Thoracic aorta (tissue), 2 donors: ENCODE measurements around the gene CATSPERZ. TPM values are rescaled to one million over a fixed set of nuclear protein-coding genes. Genes with fewer than 3 reads are reported as not detected.

Experiments used
- ATAC-seq: fragments of 150-250 bp; one replicate; pipeline ENCODE4 v1.8.0; 2017; ENCODE audit warnings: low read depth; ENCODE audit not compliant: insufficient number of reproducible peaks, low FRiP score
- DNase-seq: peaks from one replicate; pipeline ENCODE4 v3.0.0-alpha.2; 2020; ENCODE audit warnings: low spot score
- H3K27ac ChIP-seq, 2 donors: fragments of 200-600 bp; sonication (generic); 1 replicate in 1 of 2; 2 replicates in 1 of 2; pipeline ENCODE4 v1.5.1; 2016; ENCODE audit warnings: mild to moderate bottlenecking in 2 of 2, moderate library complexity in 2 of 2
- H3K27me3 ChIP-seq: fragments of 200-600 bp; sonication (generic); replicated peaks from 2 replicates; pipeline ENCODE4 v1.6.0; 2016; ENCODE audit warnings: mild to moderate bottlenecking; ENCODE audit not compliant: insufficient read depth
- H3K36me3 ChIP-seq: fragments of 200-600 bp; sonication (generic); one replicate; pipeline ENCODE4 v1.5.1; 2016
- H3K4me1 ChIP-seq, 2 donors: fragments of 200-600 bp; sonication (generic); 1 replicate in 1 of 2; 2 replicates in 1 of 2; pipeline versions ENCODE4 v1.5.1 to v1.6.0; 2016; ENCODE audit warnings: low read depth in 2 of 2, mild to moderate bottlenecking in 1 of 2; ENCODE audit not compliant: control insufficient read depth in 1 of 2
- H3K4me3 ChIP-seq: fragments of 200-600 bp; sonication (generic); 2 replicates; pipeline ENCODE4 v1.5.1; 2016; ENCODE audit warnings: mild to moderate bottlenecking
- H3K9me3 ChIP-seq: fragments of 200-600 bp; sonication (generic); 2 replicates; pipeline ENCODE4 v1.5.1; 2016
- CTCF ChIP-seq: fragments of 200-600 bp; sonication (generic); IDR thresholded peaks from one replicate; pipeline ENCODE4 v1.5.1; 2019; ENCODE audit warnings: antibody characterized with exemption
- total RNA-seq, 2 donors: library from RNA; depleted of rRNA; stranded (reverse); fragments of >200 nt; gene quantifications; one replicate each; pipeline versions ENCODE4 v1.1.0 to v1.2.3, GENCODE V29; 2016

CATSPERZ gene
- total RNA-seq, 2 donors from 2014 or later: not detected

- H3K27ac ChIP-seq: no peak overlapping the region
- ATAC-seq (no peak), DNase-seq (no peak)
- peak; percentile 21 for TF ChIP-seq CTCF
- H3K27me3 ChIP-seq: no peaks in the 10 kb centered on the region
- H3K4me3 ChIP-seq: no peak overlapping the region
- no peaks in the 10 kb centered on the region for H3K9me3 ChIP-seq
- H3K4me1 ChIP-seq: peaks cover 0 to 20% of the 10 kb centered on the region in 2 donors
- no peaks in the 10 kb centered on the region for H3K36me3 ChIP-seq
Observed at GRCh38 chr11:64331569-64332371, 31.6 kb downstream of the CATSPERZ start.

GRCh38 chr11:64333556-64333955 lies 33.4 kb downstream of the CATSPERZ start:
- Histone ChIP-seq H3K27me3 (no peaks in the 10 kb centered on the region), H3K4me3 (no peak overlapping the region), H3K4me1 (peaks cover 0 to 20% of the 10 kb centered on the region in 2 donors), H3K27ac (no peak overlapping the region), H3K9me3 (no peaks in the 10 kb centered on the region), H3K36me3 (no peaks in the 10 kb centered on the region)
- DNase-seq (no peak), ATAC-seq (no peak)
- TF ChIP-seq CTCF: no peak

DNA sequence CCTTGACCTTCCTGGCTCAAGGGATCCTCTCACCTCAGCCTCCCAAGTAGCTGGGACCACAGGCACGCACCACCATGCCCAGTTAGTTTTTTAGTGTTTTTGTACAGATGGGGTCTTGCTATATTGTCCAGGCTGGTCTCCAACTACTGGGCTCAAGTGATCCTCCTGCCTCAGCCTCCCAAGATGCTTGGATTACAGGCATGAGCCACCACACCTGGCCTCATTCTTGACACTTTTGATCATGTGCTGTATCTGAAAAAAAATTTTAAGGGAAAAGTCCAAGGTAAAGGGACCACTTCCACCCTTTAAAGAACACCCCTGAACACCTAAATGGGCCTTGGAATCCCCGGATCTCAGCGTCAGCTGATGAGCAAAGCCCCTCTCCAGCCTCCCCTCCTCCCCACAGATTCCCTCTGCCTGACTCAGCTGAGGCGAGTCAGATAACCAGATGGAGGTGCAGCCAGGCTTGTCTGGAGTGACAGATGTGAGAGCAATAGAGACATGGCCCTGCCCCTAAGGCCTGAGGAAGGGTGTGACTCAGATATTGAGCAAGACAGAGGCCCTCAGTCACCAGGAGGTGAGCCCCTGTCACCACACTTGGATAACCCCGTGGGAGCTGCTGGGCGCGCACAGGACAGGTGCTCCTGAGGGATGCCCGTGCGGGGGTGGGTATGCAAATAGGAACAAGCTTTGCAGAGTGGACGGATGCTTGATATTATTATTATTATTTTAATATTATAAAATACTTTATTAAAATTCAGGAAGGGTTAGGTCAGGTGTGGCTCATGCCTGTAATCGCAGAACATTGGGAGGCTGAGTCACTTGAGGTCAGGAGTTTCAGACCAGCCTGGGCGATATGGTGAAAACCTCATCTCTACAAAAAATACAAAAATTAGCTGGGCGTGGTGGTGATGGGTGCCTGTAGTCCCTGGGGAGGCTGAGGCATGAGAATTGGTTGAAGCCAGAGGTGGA lies 34.9 kb downstream of the CATSPERZ start:
- Histone ChIP-seq H3K27ac (no peak overlapping the region), H3K4me3 (no peak overlapping the region), H3K9me3 (no peaks in the 10 kb centered on the region), H3K4me1 (peaks cover 0 to 6% of the 10 kb centered on the region in 2 donors), H3K36me3 (no peaks in the 10 kb centered on the region), H3K27me3 (no peaks in the 10 kb centered on the region)
- no peak for DNase-seq
- ATAC-seq: no peak
- no peak for TF ChIP-seq CTCF

DNA sequence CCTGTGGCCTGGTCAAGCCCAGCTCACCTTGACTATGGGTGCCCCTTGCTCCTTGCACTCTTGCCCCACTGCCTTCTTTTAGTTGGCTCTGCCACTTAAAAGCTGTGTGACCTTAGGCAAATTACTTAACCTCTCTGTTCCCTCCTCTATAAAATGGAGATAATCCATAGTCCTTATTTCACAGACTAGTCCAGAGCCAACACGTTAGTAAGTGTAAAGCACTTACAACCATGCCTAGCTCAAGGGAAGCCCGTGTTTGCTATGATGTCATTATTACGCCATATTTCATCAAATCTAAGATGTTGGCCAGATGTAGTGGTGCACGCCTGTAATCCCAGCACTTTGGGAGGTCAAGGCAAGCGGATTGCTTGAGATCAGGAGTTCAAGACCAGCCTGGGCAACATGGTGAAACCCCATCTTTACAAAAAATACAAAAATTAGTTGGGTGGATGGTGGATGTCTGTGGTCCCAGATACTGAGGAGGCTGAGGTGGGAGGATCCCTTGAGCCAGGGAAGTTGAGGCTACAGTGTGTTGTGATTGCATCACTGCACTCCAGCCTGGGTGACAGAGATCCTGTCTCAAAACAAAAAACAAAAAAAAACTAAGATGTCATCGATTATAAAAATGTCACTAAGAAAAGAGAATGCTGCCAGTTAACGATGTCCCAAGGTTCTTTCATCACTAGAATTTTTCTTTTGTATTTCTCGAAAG lies 37.5 kb downstream of the CATSPERZ start:
- Histone ChIP-seq H3K27me3 (no peaks in the 10 kb centered on the region), H3K4me1 (peaks cover 3 to 12% of the 10 kb centered on the region in 2 donors), H3K27ac (no peak overlapping the region), H3K9me3 (no peaks in the 10 kb centered on the region), H3K36me3 (no peaks in the 10 kb centered on the region), H3K4me3 (no peak overlapping the region)
- DNase-seq (no peak), ATAC-seq (no peak)
- no peak for TF ChIP-seq CTCF
